ENCODE data around the gene TOMM6. TPM values are rescaled to one million over a fixed set of nuclear protein-coding genes. Genes with fewer than 3 reads are reported as not detected.

Gene TOMM6
- 313 and 322 TPM in 2 replicates for total RNA-seq

GRCh38 chr6:41787219-41787917 lies at the start of gene TOMM6:
Gene TOMM6 (plus strand): TSS chr6:41787694. CDS start chr6:41787698, 4 bp downstream.

GRCh38 chr6:41747256-41748101 lies 40.0 kb upstream of the TOMM6 start, which contains the start of gene PGC:
Gene PGC (minus strand): TSS chr6:41747397. CDS start chr6:41747334, 63 bp downstream.

GRCh38 chr6:41779788-41780550 lies 7.5 kb upstream of the TOMM6 start, which contains the start of gene FRS3:
Gene FRS3 (minus strand): TSS chr6:41779900. CDS start chr6:41776987, 2,913 bp downstream.

GRCh38 chr6:41780551-41781365 lies 6.7 kb upstream of the TOMM6 start, which contains the start of gene PRICKLE4:
Gene PRICKLE4 (plus strand): TSS chr6:41780782. CDS start chr6:41783474, 2,692 bp downstream.

Other genes with a start within 250 kb of the TOMM6 start
- gene FOXP4, start 241.3 kb upstream of the TOMM6 start, total RNA-seq, result 1.9 and 2.6 TPM in 2 replicates
- 19.5 and 22.5 TPM in 2 replicates for gene MDFI, start 149.2 kb upstream of the TOMM6 start, total RNA-seq
- gene TFEB, start 52.1 kb upstream of the TOMM6 start, total RNA-seq, result 2.3 and 3.4 TPM in 2 replicates
- not detected in 2 replicates for gene PGC, start 40.3 kb upstream of the TOMM6 start, total RNA-seq
- 1.5 and 2.0 TPM in 2 replicates for gene FRS3, start 7.8 kb upstream of the TOMM6 start, total RNA-seq
- 1.0 and 1.3 TPM in 2 replicates for gene PRICKLE4, start 6.9 kb upstream of the TOMM6 start, total RNA-seq
- 1.8 and 1.9 TPM in 2 replicates for gene USP49, start 107.7 kb downstream of the TOMM6 start, total RNA-seq
- gene MED20, start 133.4 kb downstream of the TOMM6 start, total RNA-seq, result 25.0 TPM in 2 replicates
- gene BYSL, start 133.8 kb downstream of the TOMM6 start, total RNA-seq, result 10.3 and 14.3 TPM in 2 replicates
- 124 and 135 TPM in 2 replicates for gene CCND3, start 154.1 kb downstream of the TOMM6 start, total RNA-seq

All from mammary microvascular endothelial cell (primary cell).